C4-2B (cell line): ENCODE results near the gene TMPRSS13.

ENCODE experiments used
- H3K27ac ChIP-seq: fragments of 450-650 bp; 2 replicates; pipeline ENCODE4 v1.5.1; 2017
- ZFX ChIP-seq: fragments of 450-650 bp; IDR thresholded peaks from 2 replicates; pipeline ENCODE4 v1.6.1; 2017
- TF ChIP-seq, protein P1 (sequence below): fragments of 450-650 bp; conservative IDR thresholded peaks from 2 replicates; pipeline ENCODE4 v1.5.1; 2017; ENCODE audit warnings: mild to moderate bottlenecking

TMPRSS13 gene

GRCh38 chr11:117875382-117876058, 53.7 kb downstream of the TMPRSS13 start:
- TF ChIP-seq, protein P1, sequence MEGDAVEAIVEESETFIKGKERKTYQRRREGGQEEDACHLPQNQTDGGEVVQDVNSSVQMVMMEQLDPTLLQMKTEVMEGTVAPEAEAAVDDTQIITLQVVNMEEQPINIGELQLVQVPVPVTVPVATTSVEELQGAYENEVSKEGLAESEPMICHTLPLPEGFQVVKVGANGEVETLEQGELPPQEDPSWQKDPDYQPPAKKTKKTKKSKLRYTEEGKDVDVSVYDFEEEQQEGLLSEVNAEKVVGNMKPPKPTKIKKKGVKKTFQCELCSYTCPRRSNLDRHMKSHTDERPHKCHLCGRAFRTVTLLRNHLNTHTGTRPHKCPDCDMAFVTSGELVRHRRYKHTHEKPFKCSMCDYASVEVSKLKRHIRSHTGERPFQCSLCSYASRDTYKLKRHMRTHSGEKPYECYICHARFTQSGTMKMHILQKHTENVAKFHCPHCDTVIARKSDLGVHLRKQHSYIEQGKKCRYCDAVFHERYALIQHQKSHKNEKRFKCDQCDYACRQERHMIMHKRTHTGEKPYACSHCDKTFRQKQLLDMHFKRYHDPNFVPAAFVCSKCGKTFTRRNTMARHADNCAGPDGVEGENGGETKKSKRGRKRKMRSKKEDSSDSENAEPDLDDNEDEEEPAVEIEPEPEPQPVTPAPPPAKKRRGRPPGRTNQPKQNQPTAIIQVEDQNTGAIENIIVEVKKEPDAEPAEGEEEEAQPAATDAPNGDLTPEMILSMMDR, result no peak
- TF ChIP-seq ZFX, result no peak
- no peak overlapping the region for H3K27ac ChIP-seq

DNA sequence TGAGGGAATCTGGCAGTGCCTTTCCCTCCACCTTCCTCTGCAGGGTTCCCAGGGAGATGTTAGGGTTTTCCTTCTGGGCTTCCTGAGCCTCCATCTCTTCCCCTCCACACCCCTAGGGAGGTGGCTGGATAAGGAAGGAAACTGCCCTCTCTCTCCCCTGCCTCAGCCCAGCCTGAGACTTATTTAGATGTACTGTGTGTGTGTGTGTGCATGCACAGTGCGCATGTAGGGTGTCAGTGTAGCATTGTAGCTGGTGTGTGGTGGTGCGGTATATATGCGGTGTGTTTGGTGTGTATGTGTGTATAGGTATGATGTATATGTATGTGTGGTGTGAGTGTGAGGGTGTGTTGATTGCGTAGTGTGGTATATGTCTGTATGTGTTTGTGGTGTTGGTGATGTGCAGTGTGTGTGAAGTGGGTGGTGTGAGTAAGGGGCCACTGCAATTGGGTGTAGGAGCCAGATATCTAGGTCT, 54.3 kb downstream of the TMPRSS13 start:
- H3K27ac ChIP-seq, result no peak overlapping the region
- TF ChIP-seq, protein P1, result no peak
- no peak for TF ChIP-seq ZFX

DNA sequence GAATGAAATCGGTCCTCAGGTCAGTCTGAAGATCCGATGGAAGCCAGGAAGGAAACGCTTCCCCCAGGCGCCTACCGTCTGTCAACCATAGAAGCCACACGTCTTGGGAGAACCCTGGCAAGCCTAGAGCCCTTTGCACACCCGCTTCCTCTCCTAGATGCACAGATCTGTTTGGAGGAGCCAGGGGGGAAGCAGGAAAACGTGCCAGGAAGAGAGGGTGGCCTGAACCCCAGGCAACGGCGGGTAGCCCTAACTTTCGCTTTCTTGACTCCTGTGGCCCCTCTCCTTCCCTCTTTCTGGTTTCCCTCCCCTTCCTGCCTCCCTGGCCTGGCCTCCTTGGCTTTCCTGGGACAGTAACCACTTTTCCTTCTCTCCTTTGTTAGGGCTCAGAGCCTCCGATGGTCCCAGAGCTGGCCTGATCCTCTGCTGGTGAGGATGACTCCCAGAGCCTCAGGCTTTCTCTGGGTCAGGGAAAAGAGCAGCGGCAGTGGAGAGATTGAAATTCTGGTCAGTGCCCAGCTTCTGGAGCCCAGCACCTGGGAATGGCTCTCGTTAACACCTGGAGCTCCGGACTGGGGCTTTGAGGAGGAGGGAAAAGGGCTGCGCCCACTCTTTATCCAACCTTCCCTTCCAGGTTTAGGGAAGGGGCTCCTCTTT, 54.8 kb downstream of the TMPRSS13 start:
- TF ChIP-seq, protein P1, result no peak
- no peak for TF ChIP-seq ZFX

GRCh38 chr11:117873828-117874125, 55.4 kb downstream of the TMPRSS13 start:
- H3K27ac ChIP-seq, result no peak overlapping the region
- TF ChIP-seq ZFX, result no peak
- TF ChIP-seq, protein P1, result no peak

More for the DNA sequence above, 54.8 kb downstream of the TMPRSS13 start:
- no peak overlapping the region for H3K27ac ChIP-seq

DNA sequence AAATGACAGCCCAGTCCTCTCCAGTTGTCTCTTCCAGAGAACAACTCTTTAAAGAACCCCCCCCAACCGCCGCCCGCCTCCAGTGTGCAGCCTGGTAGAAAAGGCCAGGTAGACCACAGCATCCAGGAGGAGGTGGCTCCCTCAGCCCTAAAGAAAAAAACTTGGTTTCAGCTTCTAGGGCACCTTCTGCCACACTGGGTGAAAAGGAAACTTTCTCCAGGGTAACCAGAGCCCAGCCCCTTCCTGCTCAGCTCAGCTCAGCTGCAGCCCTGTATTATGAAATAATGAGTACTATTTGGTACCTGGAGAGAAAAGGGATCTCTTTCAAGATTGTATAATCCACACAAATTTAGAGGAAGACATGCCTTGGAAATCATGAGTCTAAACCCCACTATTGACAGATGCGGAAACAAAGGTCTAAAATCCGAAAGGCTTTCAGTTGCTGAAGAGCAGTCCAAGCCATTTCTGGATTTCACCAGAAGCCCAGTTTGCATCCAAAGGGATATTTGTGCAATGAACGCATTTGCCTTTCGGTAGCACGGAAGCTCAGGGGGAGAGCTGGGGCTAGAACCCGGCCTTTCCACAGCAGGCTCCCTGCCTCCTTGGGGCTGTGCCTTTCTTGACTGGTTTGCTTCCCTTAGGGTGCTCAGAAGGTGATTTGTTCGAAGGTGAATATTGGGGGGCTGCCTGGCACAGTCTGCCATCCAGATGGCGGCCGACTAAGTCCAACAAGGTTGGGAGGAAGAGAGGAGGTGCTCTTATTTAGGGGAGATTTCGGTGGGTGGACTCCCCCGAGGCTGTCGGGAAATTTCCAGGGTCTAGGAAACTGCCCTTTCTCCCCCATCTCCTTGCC, 56.0 kb downstream of the TMPRSS13 start:
- TF ChIP-seq ZFX, result no peak
- TF ChIP-seq, protein P1, result no peak
- no peak overlapping the region for H3K27ac ChIP-seq

- TF ChIP-seq ZFX, result no peak
- TF ChIP-seq, protein P1, result no peak
- H3K27ac ChIP-seq, result no peak overlapping the region
Measured at GRCh38 chr11:117872420-117872961, 56.7 kb downstream of the TMPRSS13 start.

GRCh38 chr11:117871784-117872183, 57.4 kb downstream of the TMPRSS13 start:
- no peak for TF ChIP-seq ZFX
- TF ChIP-seq, protein P1, result no peak
- H3K27ac ChIP-seq, result no peak overlapping the region
